Limb (tissue), 2 donors: ENCODE results near the gene SERPINB1.

Experiments
- DNase-seq, 2 donors: peaks; one replicate each; pipeline ENCODE4 v3.0.0-alpha.2; 2016; ENCODE audit errors: extremely low spot score in 2 of 2

SERPINB1 gene

DNA sequence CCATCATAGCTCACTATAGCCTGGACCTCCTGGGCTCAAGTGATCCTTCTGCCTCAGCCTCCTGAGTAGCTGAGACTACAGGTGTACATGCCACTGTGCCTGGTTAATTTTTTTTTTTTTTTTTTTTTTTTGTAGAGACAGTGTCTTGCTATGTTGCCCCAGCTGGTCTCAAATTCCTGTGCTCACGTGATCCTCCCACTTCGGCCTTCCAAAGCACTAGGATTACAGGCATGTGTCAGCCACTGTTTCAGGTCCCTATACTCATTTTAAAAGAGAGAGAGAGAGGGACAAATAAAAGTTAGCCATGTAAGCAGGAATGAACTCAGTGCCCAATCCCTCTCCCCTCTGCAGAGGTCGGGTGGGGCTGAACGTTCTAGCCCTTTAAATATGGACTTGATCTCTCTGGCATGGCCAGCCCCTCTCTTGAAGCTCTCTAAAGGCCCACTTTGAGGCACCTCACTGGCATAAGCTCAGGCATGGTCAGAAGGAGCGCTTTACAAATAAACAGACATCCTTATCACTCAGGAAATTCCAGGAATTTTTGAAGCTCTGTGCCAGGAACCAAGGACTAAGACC is 9.0 kb upstream of the SERPINB1 start:
- no peak for DNase-seq

DNA sequence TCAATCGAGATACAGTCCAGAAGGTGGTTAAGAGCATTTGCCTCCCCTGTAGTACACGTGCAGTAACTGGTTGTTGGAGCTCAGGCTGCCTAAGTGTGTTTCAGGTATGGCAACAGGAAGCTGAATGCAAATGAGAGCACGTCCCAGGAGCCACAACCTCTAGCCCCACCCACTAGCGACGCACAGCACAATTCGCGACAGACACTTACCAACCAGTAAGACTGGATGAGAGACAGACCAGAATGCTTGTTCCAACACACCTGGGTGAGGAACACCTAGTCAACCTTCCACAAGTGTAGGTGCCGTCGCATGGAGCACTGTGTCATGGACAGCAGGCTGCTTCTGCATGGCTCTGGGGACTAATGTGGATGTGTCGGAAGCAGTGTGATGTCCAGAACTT is 7.2 kb upstream of the SERPINB1 start:
- no peak for DNase-seq

DNA sequence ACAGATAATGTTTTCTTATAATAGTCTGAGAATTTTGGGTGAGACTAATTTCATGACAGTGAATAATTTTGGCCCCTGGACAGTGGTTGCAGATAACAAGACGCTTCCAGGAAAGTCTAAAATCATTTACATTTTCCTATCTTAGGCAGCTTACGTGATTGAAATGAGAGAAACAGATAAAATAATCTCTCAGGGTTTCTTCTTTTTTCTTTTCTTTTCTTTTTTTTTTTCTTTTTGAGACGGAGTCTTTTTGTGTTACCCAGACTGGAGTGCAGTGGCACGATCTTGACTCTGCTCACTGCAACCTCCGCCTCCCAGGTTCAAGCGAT is 4.2 kb upstream of the SERPINB1 start:
- DNase-seq, result no peak

DNA sequence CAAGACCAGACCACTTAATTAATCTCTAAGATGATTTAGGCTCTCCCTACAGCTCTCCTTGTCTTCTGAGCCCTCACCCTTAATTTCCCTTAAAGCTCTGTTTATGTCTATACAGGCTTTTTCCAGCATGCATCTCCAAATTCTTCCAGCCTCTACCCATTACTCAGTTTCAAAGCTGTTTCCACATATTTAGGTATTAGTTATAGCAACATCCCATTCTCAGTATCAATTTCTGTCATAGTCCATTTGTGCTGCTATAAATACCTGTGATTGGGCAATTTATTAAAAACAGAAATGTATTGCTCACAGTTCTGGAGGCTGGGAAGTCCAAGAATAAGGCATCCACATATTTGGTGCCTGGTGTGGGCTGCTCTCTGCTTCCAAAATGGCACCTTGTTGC is 2.3 kb upstream of the SERPINB1 start:
- no peak for DNase-seq

DNA sequence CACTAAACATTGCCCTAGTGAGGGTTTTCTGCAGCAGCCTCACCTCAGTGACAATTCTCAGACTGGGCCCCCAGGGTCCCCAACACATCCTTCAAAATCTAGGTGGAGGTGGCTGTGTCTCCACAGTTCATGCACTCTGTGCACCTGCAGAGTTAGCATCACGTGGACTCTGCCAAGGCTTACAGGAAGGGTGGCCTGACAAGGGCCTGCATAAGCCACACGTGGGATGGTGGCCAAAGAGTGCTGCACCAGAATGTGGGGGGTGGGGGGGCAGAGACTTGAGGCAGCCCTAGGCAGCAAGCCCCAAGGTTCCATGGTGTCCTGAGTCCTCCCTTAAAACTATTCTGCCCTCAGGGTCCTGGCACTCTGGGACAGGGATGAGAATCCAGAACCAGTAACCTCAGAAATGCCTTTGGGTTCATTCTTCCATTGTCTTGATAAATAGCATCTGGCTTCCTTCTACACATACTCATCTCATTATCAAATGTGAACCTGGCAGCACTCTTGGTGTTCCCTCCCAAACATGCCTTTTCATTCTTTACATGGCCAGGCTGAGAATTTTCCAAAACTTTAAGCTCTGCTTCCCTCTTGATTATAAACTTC is 1.6 kb upstream of the SERPINB1 start:
- no peak for DNase-seq

DNA sequence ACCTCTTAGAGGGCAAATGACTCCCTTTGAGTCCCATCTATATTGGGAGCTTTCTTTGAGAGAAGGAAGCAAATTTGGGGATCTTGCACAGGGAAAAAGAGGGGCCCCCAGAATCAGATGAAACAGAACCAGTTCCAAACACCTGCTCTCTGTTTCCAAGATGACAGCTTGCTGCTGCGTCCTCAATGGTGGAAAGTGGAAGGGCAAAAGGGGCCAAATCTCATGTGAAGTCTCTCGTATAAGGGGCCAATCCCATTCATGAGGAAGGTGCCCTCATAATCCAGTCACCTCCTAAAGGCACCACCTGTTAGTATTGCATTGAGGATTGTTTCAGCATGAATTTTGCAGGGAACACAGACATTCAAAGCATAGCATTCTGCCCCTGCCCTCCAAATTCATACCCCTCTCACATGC is 483 bp upstream of the SERPINB1 start:
- no peak for DNase-seq

DNA sequence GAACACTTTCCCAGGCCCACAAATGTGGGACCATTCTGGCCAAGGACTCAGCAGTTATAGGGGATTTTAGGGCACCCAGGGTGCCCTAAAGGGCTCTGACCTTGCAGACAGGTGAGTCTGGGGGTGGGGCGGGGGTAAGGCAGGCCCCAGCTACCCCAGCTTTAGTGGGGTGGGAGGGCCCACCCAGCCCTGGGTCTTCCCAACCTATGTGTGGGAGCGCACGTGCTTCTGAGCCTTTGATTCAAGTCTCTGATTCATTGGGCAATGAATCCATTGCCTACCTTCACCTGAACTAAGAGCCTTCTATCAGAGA is 958 bp downstream of the SERPINB1 start:
- no peak for DNase-seq

DNA sequence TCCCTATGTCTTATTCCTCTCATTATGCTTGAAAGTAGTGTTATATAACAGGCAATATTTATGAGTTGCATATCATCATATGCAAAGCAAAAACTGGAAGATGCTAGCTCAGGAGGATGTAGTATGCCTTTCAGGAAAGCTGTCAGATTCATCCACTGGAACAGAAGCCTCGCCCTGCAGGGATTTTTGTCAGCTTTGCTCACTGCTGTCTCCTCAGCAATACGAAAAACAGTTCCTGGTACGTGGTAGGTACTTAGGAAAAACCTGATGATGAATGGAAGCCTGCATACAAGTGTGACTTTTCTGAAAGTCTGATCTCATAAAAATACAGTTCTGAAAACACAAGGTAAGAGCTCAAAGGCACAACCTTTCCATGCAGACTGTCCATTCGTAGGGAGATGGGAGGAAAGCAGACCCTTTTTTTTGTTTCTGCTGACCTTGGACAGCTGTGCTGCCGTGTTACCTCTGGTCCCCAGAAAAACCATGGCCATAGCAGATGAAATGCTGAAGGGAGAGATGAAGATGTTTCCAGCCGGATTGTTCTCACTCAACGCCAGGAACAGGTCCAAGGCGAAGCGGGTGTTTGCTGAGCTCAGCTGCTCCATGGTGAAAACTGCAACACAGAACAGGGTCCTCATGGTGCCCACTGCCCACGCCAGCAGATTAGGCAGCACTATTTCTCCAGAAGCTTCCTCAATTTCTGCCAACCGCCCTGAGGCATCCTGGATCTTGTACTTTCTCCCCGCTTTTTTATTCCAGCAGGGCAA is 1.5 kb downstream of the SERPINB1 start:
- DNase-seq, result no peak

DNA sequence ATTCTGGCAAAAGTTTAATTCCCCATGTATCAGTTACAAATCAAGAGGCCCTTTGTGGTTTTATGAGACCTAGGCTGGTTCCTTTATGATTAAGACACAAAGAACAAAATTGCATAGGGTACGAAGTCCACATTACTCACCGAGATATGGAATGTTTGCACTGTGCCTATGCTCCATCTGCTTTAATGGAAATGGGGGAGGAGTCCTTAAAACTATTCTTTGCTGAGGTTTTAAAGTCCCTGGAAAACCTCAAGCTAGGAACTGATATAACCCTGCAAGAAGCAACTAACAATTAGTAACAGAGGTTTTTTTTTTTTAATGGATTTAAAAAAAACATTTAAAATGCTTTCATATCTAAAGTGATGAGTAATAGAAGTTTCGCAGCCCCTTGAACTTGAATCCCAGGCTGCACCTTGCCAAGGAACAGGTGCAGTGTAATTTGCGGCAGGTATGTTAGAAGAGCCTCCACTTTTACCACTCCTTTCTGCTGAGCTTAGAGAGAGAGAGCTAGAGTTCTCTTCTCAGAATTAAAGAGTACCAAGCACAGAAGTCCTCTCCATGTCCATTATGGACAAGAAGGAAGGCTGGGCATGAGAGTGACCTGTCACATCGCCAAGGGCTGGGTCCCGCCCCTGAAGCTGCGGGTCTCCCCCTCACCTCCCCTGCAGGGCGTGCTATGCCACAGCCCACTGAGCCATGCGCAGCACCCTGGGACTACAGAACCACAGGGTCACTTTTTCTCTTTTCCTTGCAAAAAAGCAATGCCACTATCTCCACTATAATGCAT is 2.3 kb downstream of the SERPINB1 start:
- DNase-seq, result no peak

DNA sequence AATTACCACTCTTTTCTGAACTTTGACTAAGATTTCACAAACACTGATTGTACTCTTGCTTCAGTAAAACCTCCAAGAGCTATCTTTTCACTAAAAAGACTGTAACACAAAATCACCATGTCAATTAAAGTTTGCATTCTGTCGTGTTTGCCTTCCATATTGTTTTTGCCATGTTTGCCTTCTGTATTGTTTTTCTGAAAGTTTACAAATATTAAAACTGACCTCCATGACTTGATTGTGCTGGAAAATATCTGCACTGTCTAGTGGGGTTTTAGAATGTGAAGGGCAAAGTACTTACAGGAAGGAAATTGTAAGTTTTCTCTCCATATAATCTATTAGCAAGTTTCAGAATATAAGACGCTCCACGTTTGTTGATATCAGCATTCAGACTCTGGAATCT is 3.4 kb downstream of the SERPINB1 start:
- DNase-seq, result no peak

DNA sequence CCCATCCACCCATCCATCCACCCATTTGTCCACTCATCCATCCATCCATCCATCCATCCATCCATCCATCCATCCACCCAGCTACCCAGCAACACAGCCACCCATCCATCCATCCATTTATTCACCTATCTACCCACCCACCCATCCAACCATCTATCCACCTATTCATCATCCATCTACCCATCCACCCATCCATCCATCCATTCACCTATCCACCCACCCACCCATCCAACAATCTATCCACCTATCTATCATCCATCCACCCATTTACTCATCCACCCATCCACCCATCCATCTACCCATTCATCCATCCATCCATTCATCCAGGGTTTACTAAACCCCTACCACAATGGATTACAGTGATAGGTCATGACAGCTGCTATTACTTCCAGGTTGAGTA is 7.4 kb downstream of the SERPINB1 start:
- DNase-seq, result no peak

DNA sequence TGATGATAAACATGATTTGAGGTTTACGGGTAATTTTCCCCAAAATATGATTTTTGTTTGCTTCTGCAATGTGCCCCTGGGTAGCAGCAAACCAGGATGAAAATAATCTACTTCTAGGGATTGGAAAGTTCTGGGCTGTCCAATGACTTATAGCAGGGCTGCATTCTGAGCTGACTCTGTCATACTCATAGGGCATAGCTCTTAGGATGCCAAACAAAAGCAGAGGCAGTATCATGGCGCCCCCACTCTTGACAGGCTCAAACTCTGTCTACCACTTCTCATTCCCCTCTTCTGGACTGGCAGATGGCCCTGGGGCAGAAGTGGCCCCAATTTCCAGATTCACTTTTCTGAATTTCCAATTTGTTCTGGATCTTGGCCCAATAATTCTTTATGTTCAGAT is 10.3 kb downstream of the SERPINB1 start:
- DNase-seq, result no peak

DNA sequence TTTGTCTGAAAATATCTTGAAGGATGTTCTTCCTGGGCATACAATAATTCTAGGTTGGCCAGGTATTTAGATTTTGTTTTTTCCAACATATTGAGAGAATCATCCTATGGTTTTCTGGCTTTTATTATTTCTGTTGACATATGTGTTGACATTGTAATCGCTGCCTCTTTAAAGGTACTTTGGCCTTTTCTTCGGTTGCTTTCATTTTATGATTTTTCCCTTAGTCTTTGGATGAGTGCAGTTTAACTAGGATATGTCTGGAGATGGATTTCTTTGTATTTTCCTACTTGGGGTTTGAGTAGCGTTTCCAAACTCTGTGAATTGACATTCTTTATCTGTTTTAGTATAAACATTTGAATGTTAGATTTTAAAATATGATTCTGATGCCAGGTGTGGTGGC is 11.5 kb downstream of the SERPINB1 start:
- no peak for DNase-seq

DNA sequence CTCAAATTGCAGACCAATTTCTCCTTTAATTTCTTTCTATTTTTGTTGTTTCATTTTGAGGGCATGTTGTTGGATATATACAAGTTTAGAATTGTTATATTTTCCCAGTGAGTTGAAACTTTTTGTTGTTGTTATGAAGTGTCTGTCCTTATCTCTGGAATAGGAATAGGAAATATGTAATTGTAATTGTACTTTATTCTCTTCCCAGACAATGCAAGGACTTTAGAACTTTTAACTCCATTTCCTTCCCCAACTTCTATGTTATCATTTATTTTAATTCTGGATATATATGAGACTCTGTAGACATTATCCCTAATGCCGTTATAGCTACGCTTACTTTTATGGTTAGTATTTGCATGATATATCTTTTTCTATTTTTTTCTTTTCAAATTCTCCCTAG is 12.4 kb downstream of the SERPINB1 start:
- DNase-seq, result no peak

DNA sequence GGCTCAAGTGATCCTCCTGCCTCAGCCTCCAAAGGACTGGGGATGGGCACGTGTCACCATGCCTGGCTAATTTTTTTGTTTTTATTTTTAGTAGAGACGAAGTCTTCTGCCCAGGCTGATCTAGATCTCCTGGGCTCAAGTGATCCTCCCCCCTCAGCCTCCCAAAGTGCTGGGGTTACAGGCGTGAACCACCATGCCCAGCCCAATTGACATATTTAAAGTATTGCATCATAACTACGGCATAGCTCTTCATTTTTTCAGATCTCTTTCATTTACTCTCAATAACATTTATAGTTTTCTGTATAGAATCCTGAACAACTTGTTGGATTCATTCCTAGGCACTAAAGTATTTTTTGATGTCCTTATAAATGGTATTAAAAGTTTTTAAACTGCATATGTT is 13.0 kb downstream of the SERPINB1 start:
- no peak for DNase-seq

DNA sequence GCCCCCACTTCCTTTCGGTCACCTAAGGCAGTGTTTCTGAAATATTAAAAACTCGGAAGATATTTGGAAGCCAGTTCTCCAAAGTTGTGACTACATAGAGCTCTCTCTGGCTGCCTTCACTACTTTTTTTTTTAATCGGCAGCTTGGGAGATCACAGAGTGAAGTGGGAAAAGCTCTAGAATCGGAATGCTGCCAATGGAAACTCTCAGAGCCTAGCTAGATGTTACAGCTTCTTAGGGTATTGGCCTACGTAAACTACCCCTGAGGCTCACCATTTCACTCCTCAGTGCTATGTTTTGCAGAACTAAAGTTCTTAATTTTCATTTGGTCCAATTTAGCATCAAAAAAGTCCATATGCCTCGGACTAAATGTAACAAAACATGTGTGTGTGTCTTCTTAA is 14.5 kb downstream of the SERPINB1 start:
- no peak for DNase-seq

DNA sequence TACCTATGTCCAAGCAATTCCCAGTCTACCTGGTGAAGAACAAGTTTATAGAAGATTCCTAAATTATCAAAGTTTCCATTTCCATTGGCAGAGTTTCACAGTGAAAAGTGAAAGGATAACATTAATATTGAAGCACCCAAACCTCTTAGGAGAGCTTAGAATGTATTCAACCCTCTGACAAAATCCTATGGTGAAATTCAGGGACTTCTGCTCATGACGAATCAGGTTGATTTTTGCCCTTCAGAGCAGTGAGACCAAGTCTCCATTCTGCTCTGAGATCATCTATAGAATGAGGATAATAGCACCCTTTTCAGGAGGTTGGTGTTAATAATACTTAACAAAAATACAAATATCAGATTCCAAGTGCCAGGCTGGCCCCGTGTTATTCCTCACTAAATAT is 15.5 kb downstream of the SERPINB1 start:
- no peak for DNase-seq

DNA sequence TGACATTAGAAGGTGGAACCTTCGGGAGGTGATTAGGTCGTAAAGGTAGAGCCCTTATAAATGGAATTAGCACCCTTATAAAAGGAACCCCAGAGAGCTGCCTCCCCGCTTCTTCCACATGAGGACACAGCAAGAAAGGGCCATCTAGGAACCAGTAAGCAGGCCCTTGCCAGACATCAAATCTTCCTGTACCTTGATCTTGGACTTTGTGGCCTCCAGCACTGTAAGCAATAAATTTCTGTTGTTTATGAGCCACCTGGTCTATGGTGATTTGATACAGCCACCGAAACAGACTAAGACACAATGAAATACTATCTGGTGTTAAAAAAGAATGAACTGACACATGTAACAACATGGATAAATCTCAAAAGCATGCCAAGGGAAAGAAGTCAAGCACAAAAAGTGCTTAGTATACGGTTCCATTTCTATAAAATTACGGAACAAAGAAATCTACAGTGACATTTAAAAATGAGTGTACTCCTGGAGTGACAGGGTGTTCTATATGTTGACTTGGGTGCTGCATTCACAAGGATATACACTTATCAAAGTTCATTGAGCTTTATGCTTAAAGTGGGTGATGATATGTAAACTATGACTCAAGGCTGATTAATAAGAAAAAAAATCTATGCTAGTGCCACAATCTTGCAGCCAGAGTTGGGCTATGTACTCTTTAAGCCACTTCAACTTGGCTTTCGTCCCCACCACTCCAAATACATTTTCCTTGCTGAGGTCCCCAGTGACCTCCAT is 18.4 kb downstream of the SERPINB1 start:
- no peak for DNase-seq

DNA sequence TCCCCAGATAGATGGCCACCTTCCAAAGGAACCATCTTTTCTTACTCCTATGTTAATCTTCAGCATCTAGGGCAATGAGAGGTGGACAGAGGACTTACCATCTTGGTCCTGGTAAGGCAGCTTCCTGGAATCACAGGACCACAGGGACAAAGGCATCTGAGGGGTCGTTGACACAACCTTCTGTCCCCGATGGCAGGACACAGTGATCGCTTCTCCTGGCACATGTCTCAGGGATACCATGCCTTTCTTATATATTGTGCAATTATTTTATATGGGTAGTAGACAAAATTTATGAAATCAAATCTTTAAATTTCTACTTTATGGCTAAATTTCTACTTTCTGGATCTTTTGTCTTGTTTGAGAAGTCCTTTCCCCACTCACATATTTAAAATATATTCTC is 20.1 kb downstream of the SERPINB1 start:
- DNase-seq, result no peak

DNA sequence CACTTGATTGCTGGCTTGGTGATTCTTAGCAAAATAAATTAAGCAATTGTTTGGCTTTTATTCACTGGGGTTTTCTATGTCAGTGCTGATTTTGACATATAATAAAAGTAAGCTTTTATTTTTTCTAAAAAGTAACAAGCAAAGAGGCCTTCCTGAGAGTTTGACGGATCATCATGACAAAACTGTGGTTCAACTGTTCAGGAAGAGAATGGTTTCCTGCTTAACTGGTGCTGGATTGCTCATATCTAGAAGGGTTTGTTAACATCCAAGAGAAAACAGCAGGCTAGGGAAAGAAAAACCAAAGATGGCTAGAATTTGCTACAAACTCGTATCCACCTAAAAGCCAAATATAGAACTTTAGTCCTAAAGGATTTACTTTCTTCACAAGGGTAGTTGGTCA is 21.2 kb downstream of the SERPINB1 start:
- no peak for DNase-seq

DNA sequence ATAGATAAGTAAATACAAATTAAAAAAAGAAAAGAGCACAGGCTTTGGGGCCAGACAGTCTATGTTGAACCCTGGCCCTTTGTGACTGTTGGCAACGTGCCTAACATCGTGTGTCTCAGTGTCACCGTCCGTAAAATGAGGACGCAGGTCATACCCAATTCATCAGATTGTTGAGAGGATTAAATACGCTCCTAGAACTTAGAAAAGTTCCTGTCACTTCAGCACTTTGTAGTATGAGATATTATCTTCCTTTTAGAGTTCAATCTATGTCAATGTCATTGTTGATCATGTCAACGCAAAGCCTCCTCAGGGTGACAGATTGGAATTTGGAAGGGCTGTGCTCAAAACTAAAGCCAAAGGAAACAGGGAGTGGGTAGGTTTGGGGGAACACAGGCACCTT is 21.7 kb downstream of the SERPINB1 start:
- DNase-seq, result no peak

DNA sequence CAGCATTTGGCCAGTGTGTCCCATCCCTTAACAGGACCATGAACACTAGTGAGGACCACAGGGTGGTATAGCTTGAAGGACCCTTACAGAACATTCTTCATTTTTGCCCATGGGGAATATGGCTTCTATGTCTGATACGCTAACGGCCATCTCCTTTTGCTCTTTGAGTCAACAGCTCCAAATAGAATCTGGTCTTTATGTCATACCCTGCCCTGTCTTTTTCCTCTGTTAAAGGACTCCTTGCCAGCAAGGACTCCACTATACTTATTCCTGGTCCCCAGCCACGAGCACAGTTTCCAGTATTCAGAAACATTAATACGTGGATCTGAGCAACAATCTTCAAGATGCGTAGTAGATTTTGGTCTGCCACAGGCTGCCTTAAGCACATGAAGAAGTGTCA is 22.5 kb downstream of the SERPINB1 start:
- DNase-seq, result no peak
